ENCODE results near the gene NEUROD2. TPM values are rescaled to one million over a fixed set of nuclear protein-coding genes. Genes with fewer than 3 reads are reported as not detected.
A peak's percentile ranks its signal among the peaks of the same experiment; 100 is the strongest.

The NEUROD2 gene
- total and polyA plus RNA-seq, 2 of the 8 experiments (the other 6 are each of a cell fraction or from before 2014, with no cell fraction given) = not detected

DNA sequence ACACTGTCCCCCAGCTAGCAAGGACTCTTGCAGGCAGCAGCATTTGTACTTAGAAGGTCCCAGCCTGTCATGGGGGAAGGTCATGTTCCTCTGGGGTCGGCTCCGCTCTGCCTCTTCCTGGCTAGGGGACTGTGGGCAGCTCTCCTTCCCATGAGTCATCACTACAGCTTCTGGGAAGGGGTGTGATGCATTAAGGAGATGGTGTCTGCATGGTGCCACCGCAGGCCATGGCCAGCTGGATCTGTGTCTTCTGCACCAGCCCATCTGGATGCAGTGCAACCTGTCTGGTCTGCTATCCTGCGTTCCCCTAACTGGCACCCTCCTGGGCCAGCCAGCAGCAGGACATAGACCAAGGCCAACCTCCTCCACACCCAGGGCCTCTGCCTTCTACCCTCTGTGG is 35.6 kb upstream of the NEUROD2 start:
- ChIA-PET CTCF (ENCODE audit: partially characterized antibody) (interaction anchor here (9.0 to 49.2 kb wide), 3 partner anchors 9 to 42 kb away, joined by 133 to 1885 read pairs (median 1096); partner anchors contain the start of genes ERBB2, PGAP3, PNMT and PPP1R1B), POLR2A (ENCODE audit: partially characterized antibody) (interaction anchor here (0.6 to 7.7 kb wide), 5 partner anchors 10 to 26 kb away, joined by 3 to 39 read pairs (median 3); no protein-coding TSS in a partner anchor)
- peaks cover 40% of the 10 kb centered on the region for H3K79me1 ChIP-seq (ENCODE audit: low read depth, low read length)
- no peaks in the 10 kb centered on the region for H3K9me3 ChIP-seq (ENCODE audit: insufficient read depth in 2 of 2, low read depth in 1 of 2, low read length in 1 of 2)
- H4K5ac ChIP-seq (ENCODE audit: insufficient read length, low read depth, low read length) = no peak overlapping the region
- no peak for FAIRE-seq
- no peak overlapping the region for H2AFZ ChIP-seq (ENCODE audit: low read length)
- no peak overlapping the region for H3K23ac ChIP-seq (ENCODE audit: insufficient read length)
- no peak for DNase-seq (ENCODE audit: low read depth in 1 of 2, low spot score in 2 of 2)
- H3K36me3 ChIP-seq (ENCODE audit: control insufficient read depth in 2 of 4, insufficient read depth in 4 of 4, low read length in 3 of 4) = no peaks in the 10 kb centered on the region
- H2BK15ac ChIP-seq (ENCODE audit: low read length) = peak overlapping the region; percentile 84; the same call in 1 of the 2 replicates
- no peak overlapping the region for H3K4ac ChIP-seq (replicated peaks; ENCODE audit: insufficient read length, low read depth, low read length)
- TF ChIP-seq HDAC2 (IDR thresholded peaks at IDR 0.05; ENCODE audit: borderline replicate concordance in 1 of 2, low read depth in 2 of 2, low read length in 2 of 2) (no peak), EP300 (IDR thresholded peaks at IDR 0.05; ENCODE audit: borderline replicate concordance in 1 of 2, low read depth in 2 of 2, low read length in 2 of 2) (no peak), NANOG (IDR thresholded peaks at IDR 0.05; ENCODE audit: insufficient read depth, low read depth, low read length, poor library complexity, severe bottlenecking) (no peak), EGR1 (IDR thresholded peaks at IDR 0.05; ENCODE audit: borderline replicate concordance, low read depth, low read length) (no peak), SP2 (IDR thresholded peaks at IDR 0.05; ENCODE audit: low read length) (no peak), RAD21 (IDR thresholded peaks at IDR 0.05 in 1 of 2, conservative IDR thresholded peaks at IDR 0.05 in 1 of 2; ENCODE audit: low read depth in 2 of 2, low read length in 2 of 2) (no peak)
- H3K27me3 ChIP-seq (replicated peaks in 1 of 4; ENCODE audit: control insufficient read depth in 3 of 4, extremely low read depth in 1 of 4, insufficient read depth in 3 of 4, low read length in 3 of 4) = no peaks in the 10 kb centered on the region
- no peak overlapping the region for H3K14ac ChIP-seq (ENCODE audit: insufficient read length)
- H4K8ac ChIP-seq (ENCODE audit: extremely low read depth, insufficient read depth, low read length) = 0 out of 2 replicates have a peak overlapping the region, but pooled peaks have one; percentile 7
- 0 out of 2 replicates have a peak overlapping the region, but pooled peaks have one; percentile 12 for H2BK12ac ChIP-seq (ENCODE audit: low read depth, low read length)
- no peak overlapping the region for H3K27ac ChIP-seq (ENCODE audit: low read depth, low read length)
- peak overlapping the region; percentile 75 for H2AK5ac ChIP-seq (ENCODE audit: low read depth, low read length)
- H2BK5ac ChIP-seq (ENCODE audit: low read depth, low read length) = no peak overlapping the region
- peaks cover 3 to 26% of the 10 kb centered on the region in 2 experiments for H4K20me1 ChIP-seq (replicated peaks in 1 of 2; ENCODE audit: control insufficient read depth in 1 of 2, insufficient read depth in 2 of 2, low read length in 2 of 2)
- no peak overlapping the region for H2BK20ac ChIP-seq (ENCODE audit: low read length)
- H3K23me2 ChIP-seq (ENCODE audit: low read depth, low read length) = no peaks in the 10 kb centered on the region; the same call in none of the 2 replicates
- H3K56ac ChIP-seq (replicated peaks; ENCODE audit: insufficient read length, low read depth, low read length) = no peak overlapping the region
- no peak overlapping the region for H2BK120ac ChIP-seq (replicated peaks; ENCODE audit: low read depth, low read length)
- peaks cover 6 to 72% of the 10 kb centered on the region in 2 experiments for H3K79me2 ChIP-seq (ENCODE audit: control insufficient read depth in 1 of 2, insufficient read depth in 2 of 2, low read length in 2 of 2)
- H4K91ac ChIP-seq (replicated peaks; ENCODE audit: insufficient read length, low read length) = no peak overlapping the region
- no peak overlapping the region for H3K4me2 ChIP-seq (ENCODE audit: insufficient read depth in 1 of 2, low read depth in 2 of 2, low read length in 2 of 2)
- H3K4me1 ChIP-seq (replicated peaks in 1 of 4; ENCODE audit: control insufficient read depth in 3 of 4, insufficient read depth in 4 of 4, low read length in 3 of 4) = peaks cover 7 to 21% (median 12%) of the 10 kb centered on the region in 4 experiments
- no peak overlapping the region; a peak in 1 of 7 replicates for H3K9ac ChIP-seq (replicated peaks in 1 of 4; ENCODE audit: extremely low read depth in 1 of 4, low read depth in 3 of 4, low read length in 3 of 4)
- 88% methylated on average over 4 of the region's 4 CpGs; no CpG with 5 or more reads in 1 of the 2 experiments for WGBS, 2 experiments (ENCODE audit: extremely low coverage in 1 of 2, insufficient coverage in 1 of 2, insufficient read length in 1 of 2, insufficient replicate concordance in 2 of 2, low coverage in 1 of 2, low lambda C conversion rate in 2 of 2, missing lambda C conversion rate in 1 of 2)
- no peak overlapping the region for H3K18ac ChIP-seq (ENCODE audit: extremely low read depth, low read length)
- H3K4me3 ChIP-seq (ENCODE audit: extremely low read depth in 1 of 4, insufficient read depth in 2 of 4, low read depth in 3 of 4, low read length in 4 of 4) = no peak overlapping the region
